BE2C (cell line): Measurements from ENCODE around the gene SH3RF3.

Experiments used
- DNase-seq: peaks from one replicate; pipeline ENCODE4 v3.0.0-alpha.2; 2020
- H3K27me3 ChIP-seq: fragments of 250-450 bp; sonication (Bioruptor Pico); 2 replicates; pipeline ENCODE4 v1.5.1; 2020; ENCODE audit warnings: mild to moderate bottlenecking
- H3K36me3 ChIP-seq: fragments of 250-450 bp; sonication (Bioruptor Pico); 2 replicates; pipeline ENCODE4 v1.5.1; 2020; ENCODE audit warnings: mild to moderate bottlenecking
- H3K4me1 ChIP-seq: fragments of 250-450 bp; sonication (Bioruptor Pico); 2 replicates; pipeline ENCODE4 v1.5.1; 2020
- H3K4me3 ChIP-seq: 2 replicates; pipeline ENCODE4 v1.5.1; 2011; ENCODE audit warnings: low read depth, low read length
- H3K9me3 ChIP-seq: fragments of 250-450 bp; sonication (Bioruptor Pico); 2 replicates; pipeline ENCODE4 v1.5.1; 2020
- CTCF ChIP-seq: IDR thresholded peaks from 2 replicates; pipeline ENCODE4 v1.5.1; 2012; ENCODE audit warnings: mild to moderate bottlenecking, low read depth, low read length

Gene SH3RF3

GRCh38 chr2:109458512-109458911 lies 329.5 kb downstream of the SH3RF3 start:
- no peaks in the 10 kb centered on the region for H3K27me3 ChIP-seq
- TF ChIP-seq CTCF = no peak
- no peak for DNase-seq
- no peaks in the 10 kb centered on the region for H3K9me3 ChIP-seq
- no peak overlapping the region for H3K4me3 ChIP-seq
- H3K4me1 ChIP-seq = no peaks in the 10 kb centered on the region
- no peaks in the 10 kb centered on the region for H3K36me3 ChIP-seq

GRCh38 chr2:109459485-109459884 lies 330.5 kb downstream of the SH3RF3 start:
- Histone ChIP-seq H3K27me3 (no peaks in the 10 kb centered on the region), H3K9me3 (no peaks in the 10 kb centered on the region), H3K36me3 (no peaks in the 10 kb centered on the region), H3K4me3 (no peak overlapping the region), H3K4me1 (no peaks in the 10 kb centered on the region)
- TF ChIP-seq CTCF = no peak
- DNase-seq = no peak

- Histone ChIP-seq H3K36me3 (no peaks in the 10 kb centered on the region), H3K4me1 (no peaks in the 10 kb centered on the region), H3K27me3 (no peaks in the 10 kb centered on the region), H3K4me3 (no peak overlapping the region), H3K9me3 (no peaks in the 10 kb centered on the region)
- no peak for TF ChIP-seq CTCF
- no peak for DNase-seq
Observed at GRCh38 chr2:109460553-109461324, 331.7 kb downstream of the SH3RF3 start.

- no peak overlapping the region for H3K4me3 ChIP-seq
- no peak for DNase-seq
- H3K9me3 ChIP-seq = no peaks in the 10 kb centered on the region
- no peaks in the 10 kb centered on the region for H3K4me1 ChIP-seq
- no peaks in the 10 kb centered on the region for H3K36me3 ChIP-seq
- no peaks in the 10 kb centered on the region for H3K27me3 ChIP-seq
- no peak for TF ChIP-seq CTCF
Observed at GRCh38 chr2:109463236-109463635, 334.2 kb downstream of the SH3RF3 start.

- DNase-seq = no peak
- no peaks in the 10 kb centered on the region for H3K27me3 ChIP-seq
- H3K4me1 ChIP-seq = no peaks in the 10 kb centered on the region
- no peak for TF ChIP-seq CTCF
- no peaks in the 10 kb centered on the region for H3K9me3 ChIP-seq
- no peaks in the 10 kb centered on the region for H3K36me3 ChIP-seq
- H3K4me3 ChIP-seq = no peak overlapping the region
Observed at GRCh38 chr2:109463891-109464290, 334.9 kb downstream of the SH3RF3 start.
